Naive thymus-derived CD4-positive, alpha-beta T cell (primary cell): Measurements from ENCODE around the gene GFM1. TPM values are rescaled to one million over a fixed set of nuclear protein-coding genes. Genes with fewer than 3 reads are reported as not detected.
A peak's percentile ranks its signal among the peaks of the same experiment; 100 is the strongest.

Experiments
- ATAC-seq: fragments of 150-1000 bp; cut with Tn5 transposase; 2 replicates; pipeline ENCODE4 v1.10.0; 2021; ENCODE audit warnings: mild to moderate bottlenecking, moderate library complexity
- CTCF ChIA-PET: fragments of 350-600 bp; sonication (Branson Sonifier 250); formaldehyde crosslinking; loops from one replicate; lab custom pipeline; 2021; ENCODE audit warnings: antibody characterized with exemption; lab: Charles Lee
- POLR2A ChIA-PET: fragments of 350-600 bp; sonication (Branson Sonifier 250); formaldehyde crosslinking; loops from one replicate; lab custom pipeline; 2021; ENCODE audit warnings: antibody characterized with exemption, inconsistent platforms; lab: Charles Lee
- DNase-seq, 9 donors: peaks; one replicate each; pipeline versions ENCODE4 v3.0.0 to v3.0.0-alpha.2; 2020 to 2022; ENCODE audit warnings: mixed read lengths in 1 of 9
- H3K27ac ChIP-seq: one replicate; pipeline ENCODE4 v1.7.0; 2013; ENCODE audit warnings: mild to moderate bottlenecking, low read depth, low read length, moderate library complexity
- H3K27me3 ChIP-seq, 2 donors: one replicate each; pipeline ENCODE4 v1.7.0; 2013; ENCODE audit warnings: low read length in 2 of 2, mild to moderate bottlenecking in 2 of 2, moderate library complexity in 2 of 2; ENCODE audit not compliant: control insufficient read depth in 2 of 2, insufficient read depth in 2 of 2
- H3K36me3 ChIP-seq, 3 experiments: 1 replicate in 2 of 3; 2 replicates in 1 of 3; pipeline ENCODE4 v1.7.0; 2013; ENCODE audit warnings: low read length in 3 of 3, mild to moderate bottlenecking in 3 of 3, moderate library complexity in 1 of 3; ENCODE audit not compliant: insufficient read depth in 3 of 3, control insufficient read depth in 2 of 3
- H3K4me1 ChIP-seq, 2 donors: one replicate each; pipeline ENCODE4 v1.7.0; 2013; ENCODE audit warnings: low read length in 2 of 2, mild to moderate bottlenecking in 2 of 2, moderate library complexity in 1 of 2; ENCODE audit not compliant: control insufficient read depth in 2 of 2, insufficient read depth in 2 of 2
- H3K4me3 ChIP-seq: 2 replicates; pipeline ENCODE4 v1.7.0; 2013; ENCODE audit warnings: mild to moderate bottlenecking, low read length
- H3K9me3 ChIP-seq, 3 experiments: 1 replicate in 2 of 3; 2 replicates in 1 of 3; pipeline ENCODE4 v1.7.0; 2013; ENCODE audit warnings: low read length in 3 of 3; ENCODE audit not compliant: control insufficient read depth in 2 of 3
- H3K27ac Mint-ChIP-seq, 9 donors: one replicate each; pipeline ENCODE4 v1.8.0; 2020 to 2022; ENCODE audit warnings: mixed read lengths in 9 of 9, mild to moderate bottlenecking in 8 of 9, moderate library complexity in 5 of 9, inconsistent platforms in 2 of 9
- H3K27me3 Mint-ChIP-seq, 5 donors: one replicate each; pipeline ENCODE4 v1.8.0; 2021 to 2022; ENCODE audit warnings: mixed read lengths in 5 of 5, mild to moderate bottlenecking in 1 of 5
- H3K36me3 Mint-ChIP-seq, 5 donors: one replicate each; pipeline ENCODE4 v1.8.0; 2020 to 2022; ENCODE audit warnings: mixed read lengths in 5 of 5, mild to moderate bottlenecking in 3 of 5, inconsistent platforms in 1 of 5
- H3K4me1 Mint-ChIP-seq, 7 donors: one replicate each; pipeline ENCODE4 v1.8.0; 2020 to 2022; ENCODE audit warnings: mixed read lengths in 7 of 7, mild to moderate bottlenecking in 3 of 7, inconsistent platforms in 1 of 7
- H3K4me3 Mint-ChIP-seq, 10 donors: one replicate each; pipeline ENCODE4 v1.8.0; 2020 to 2022; ENCODE audit warnings: mild to moderate bottlenecking in 10 of 10, mixed read lengths in 10 of 10, moderate library complexity in 6 of 10, inconsistent platforms in 2 of 10
- H3K9me3 Mint-ChIP-seq, 11 donors: one replicate each; pipeline ENCODE4 v1.8.0; 2020 to 2022; ENCODE audit warnings: mixed read lengths in 11 of 11, mild to moderate bottlenecking in 4 of 11, inconsistent platforms in 1 of 11, moderate library complexity in 1 of 11
- intact Hi-C, 2 donors: fragments of 100-400 bp; cut with micrococcal nuclease; formaldehyde crosslinking; loops; one replicate each; pipeline ENCODE4 v1.15.1; 2023
- polyA plus RNA-seq, 2 donors: library from polyadenylated mRNA; unstranded; fragments of 300-500 nt; fragmentation: Illumina TruSeq; gene quantifications; one replicate each; pipeline ENCODE4 v1.2.3, GENCODE V29; 2021
- total RNA-seq, 6 experiments: library from RNA in 5 of 6; stranded (reverse) in 5 of 6; gene quantifications; 1 replicate in 5 of 6; 2 replicates in 1 of 6; pipeline ENCODE4 v1.2.3 and lab custom pipeline; 2021 to 2026

The GFM1 gene
- total and polyA plus RNA-seq, 7 experiments from 2014 or later, result 32.9 to 43.4 (median 41.1) TPM

- peak overlapping the region in 1 of 9 donors; percentile 5 for H3K27ac Mint-ChIP-seq
- Histone ChIP-seq H3K27me3 (no peaks in the 10 kb centered on the region), H3K27ac (no peak overlapping the region), H3K4me1 (no peaks in the 10 kb centered on the region), H3K9me3 (no peaks in the 10 kb centered on the region), H3K36me3 (peaks cover 0 to 18% (median 0%) of the 10 kb centered on the region in 3 experiments), H3K4me3 (no peak overlapping the region)
- CTCF ChIA-PET, result no interaction called here
- H3K4me3 Mint-ChIP-seq, result no peak overlapping the region
- intact Hi-C loops, result no loop called here
- POLR2A ChIA-PET, result interaction anchor here (0.6 kb wide), 1 partner anchor 158 kb away, joined by 4 read pairs; no protein-coding TSS in a partner anchor
- no peaks in the 10 kb centered on the region for H3K9me3 Mint-ChIP-seq
- DNase-seq (no peak), ATAC-seq (no peak)
- H3K27me3 Mint-ChIP-seq, result no peaks in the 10 kb centered on the region
- peaks cover 5 to 59% (median 26%) of the 10 kb centered on the region in 5 donors for H3K36me3 Mint-ChIP-seq
- H3K4me1 Mint-ChIP-seq, result peaks cover 7 to 26% (median 12%) of the 10 kb centered on the region in 7 donors
These were observed 58.6 kb downstream of the GFM1 start for GRCh38 chr3:158702815-158703481.

DNA sequence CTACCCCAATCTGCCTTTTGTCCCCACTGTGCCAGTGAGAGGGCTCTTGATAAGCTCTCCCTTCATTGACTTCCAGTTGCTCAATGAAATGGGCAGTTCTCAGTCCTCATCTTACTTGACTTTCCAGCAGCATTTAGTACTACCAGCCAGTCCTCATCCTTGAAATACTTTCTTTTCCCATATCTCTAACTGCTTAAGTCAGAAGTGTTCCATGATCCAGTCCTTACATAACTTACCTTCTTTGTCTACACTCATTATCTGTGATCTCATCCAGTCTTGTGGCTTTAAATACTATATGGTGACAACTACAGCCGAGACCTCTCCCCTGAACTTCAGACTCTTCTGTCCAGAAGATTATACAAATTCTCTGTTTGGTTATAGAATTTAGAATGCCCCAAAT, 59.2 kb downstream of the GFM1 start:
- intact Hi-C loops, result no loop called here
- ChIA-PET CTCF (no interaction called here), POLR2A (no interaction called here)
- Mint-ChIP-seq H3K36me3 (peaks cover 5 to 62% (median 20%) of the 10 kb centered on the region in 5 donors), H3K27ac (peak overlapping the region in 3 of 9 donors; percentile 7 to 13 (median 11)), H3K27me3 (no peaks in the 10 kb centered on the region), H3K9me3 (no peaks in the 10 kb centered on the region), H3K4me3 (no peak overlapping the region), H3K4me1 (peaks cover 7 to 26% (median 12%) of the 10 kb centered on the region in 7 donors)
- Histone ChIP-seq H3K36me3 (peaks cover 0 to 19% (median 0%) of the 10 kb centered on the region in 3 experiments), H3K4me3 (no peak overlapping the region), H3K9me3 (no peaks in the 10 kb centered on the region), H3K27ac (no peak overlapping the region), H3K4me1 (no peaks in the 10 kb centered on the region), H3K27me3 (no peaks in the 10 kb centered on the region)
- ATAC-seq (no peak), DNase-seq (no peak)

GRCh38 chr3:158709666-158710083, 65.3 kb downstream of the GFM1 start:
- intact Hi-C loops, result no loop called here
- no peaks in the 10 kb centered on the region for H3K4me1 ChIP-seq
- CTCF ChIA-PET, result interaction anchor here (0.6 kb wide), 1 partner anchor 160 kb away, joined by 6 read pairs; no protein-coding TSS in a partner anchor
- H3K27me3 Mint-ChIP-seq, result no peaks in the 10 kb centered on the region
- no peak overlapping the region for H3K27ac ChIP-seq
- H3K27me3 ChIP-seq, result no peaks in the 10 kb centered on the region
- H3K27ac Mint-ChIP-seq, result no peak overlapping the region
- H3K9me3 Mint-ChIP-seq, result no peaks in the 10 kb centered on the region
- POLR2A ChIA-PET, result interaction anchor here (0.5 kb wide), 1 partner anchor 1933 kb away, joined by 4 read pairs; no protein-coding TSS in a partner anchor
- DNase-seq (no peak), ATAC-seq (no peak)
- H3K4me3 ChIP-seq, result no peak overlapping the region
- H3K36me3 Mint-ChIP-seq, result peaks cover 5 to 63% (median 32%) of the 10 kb centered on the region in 5 donors
- peaks cover 0 to 16% (median 4%) of the 10 kb centered on the region in 7 donors for H3K4me1 Mint-ChIP-seq
- no peak overlapping the region for H3K4me3 Mint-ChIP-seq
- peaks cover 0 to 41% (median 0%) of the 10 kb centered on the region in 3 experiments for H3K36me3 ChIP-seq
- no peaks in the 10 kb centered on the region for H3K9me3 ChIP-seq

- Mint-ChIP-seq H3K4me1 (peaks cover 4 to 16% (median 5%) of the 10 kb centered on the region in 7 donors), H3K27ac (peak overlapping the region in 2 of 9 donors; percentile 29 to 69)
- no peak overlapping the region for H3K4me3 ChIP-seq
These were observed 66.3 kb downstream of the GFM1 start for GRCh38 chr3:158710601-158711000.

DNA sequence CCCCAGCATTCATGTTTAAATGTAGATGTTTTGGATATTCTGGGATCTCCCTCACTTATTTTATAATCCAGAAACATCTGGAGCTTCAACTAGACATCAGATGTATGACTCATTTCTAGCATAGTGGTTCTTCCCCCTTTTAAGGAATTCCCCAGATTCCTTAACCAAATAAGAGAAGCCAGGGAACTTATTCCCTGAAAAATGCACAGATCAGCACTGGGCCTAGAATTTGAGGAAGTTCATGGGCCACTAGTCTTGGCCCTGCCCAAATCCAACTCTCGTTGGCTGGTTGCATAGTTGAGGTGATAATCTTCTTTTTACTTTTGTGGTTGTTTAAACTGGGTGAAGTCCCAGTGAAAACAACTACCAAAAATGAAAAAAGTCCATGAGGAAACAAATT, 67.6 kb downstream of the GFM1 start:
- intact Hi-C loops, result no loop called here
- Histone ChIP-seq H3K4me3 (no peak overlapping the region), H3K9me3 (no peaks in the 10 kb centered on the region), H3K36me3 (peaks cover 0 to 39% (median 0%) of the 10 kb centered on the region in 3 experiments), H3K27ac (no peak overlapping the region), H3K4me1 (no peaks in the 10 kb centered on the region), H3K27me3 (no peaks in the 10 kb centered on the region)
- peaks cover 0 to 16% (median 5%) of the 10 kb centered on the region in 7 donors for H3K4me1 Mint-ChIP-seq
- no peak overlapping the region for H3K4me3 Mint-ChIP-seq
- ATAC-seq (no peak), DNase-seq (no peak)
- ChIA-PET CTCF (no interaction called here), POLR2A (no interaction called here)
- H3K27ac Mint-ChIP-seq, result no peak overlapping the region
- H3K27me3 Mint-ChIP-seq, result no peaks in the 10 kb centered on the region
- peaks cover 0 to 1% (median 0%) of the 10 kb centered on the region in 11 donors for H3K9me3 Mint-ChIP-seq
- peaks cover 0 to 52% (median 24%) of the 10 kb centered on the region in 5 donors for H3K36me3 Mint-ChIP-seq

More at GRCh38 chr3:158710601-158711000, 66.3 kb downstream of the GFM1 start:
- CTCF ChIA-PET, result interaction anchor here (0.6 to 0.9 kb wide), 2 partner anchors 16 to 33 kb away, joined by 3 to 4 read pairs; no protein-coding TSS in a partner anchor
- Histone ChIP-seq H3K27me3 (no peaks in the 10 kb centered on the region), H3K36me3 (peaks cover 0 to 40% (median 0%) of the 10 kb centered on the region in 3 experiments), H3K27ac (no peak overlapping the region), H3K9me3 (no peaks in the 10 kb centered on the region), H3K4me1 (no peaks in the 10 kb centered on the region)
- Mint-ChIP-seq H3K36me3 (peaks cover 5 to 61% (median 32%) of the 10 kb centered on the region in 5 donors), H3K9me3 (peaks cover 0 to 1% (median 0%) of the 10 kb centered on the region in 11 donors), H3K4me3 (no peak overlapping the region), H3K27me3 (no peaks in the 10 kb centered on the region)
- POLR2A ChIA-PET, result no interaction called here
- no peak for ATAC-seq
- no peak for DNase-seq
- intact Hi-C loops, result no loop called here

- Mint-ChIP-seq H3K36me3 (peaks cover 4 to 49% (median 25%) of the 10 kb centered on the region in 5 donors), H3K27me3 (no peaks in the 10 kb centered on the region), H3K4me1 (peaks cover 4 to 16% (median 8%) of the 10 kb centered on the region in 7 donors), H3K4me3 (no peak overlapping the region), H3K9me3 (peaks cover 0 to 1% (median 0%) of the 10 kb centered on the region in 11 donors), H3K27ac (peak overlapping the region in 1 of 9 donors; percentile 69)
- Histone ChIP-seq H3K27me3 (no peaks in the 10 kb centered on the region), H3K4me3 (no peak overlapping the region), H3K36me3 (peaks cover 0 to 34% (median 0%) of the 10 kb centered on the region in 3 experiments), H3K4me1 (no peaks in the 10 kb centered on the region), H3K9me3 (no peaks in the 10 kb centered on the region), H3K27ac (no peak overlapping the region)
- no peak for ATAC-seq
- ChIA-PET POLR2A (no interaction called here), CTCF (no interaction called here)
- DNase-seq, result no peak
- intact Hi-C loops, result no loop called here
These were observed 68.1 kb downstream of the GFM1 start for GRCh38 chr3:158712443-158712842.
